Thymus (tissue), 11 donors: ENCODE data around the gene MAS1L. TPM values are rescaled to one million over a fixed set of nuclear protein-coding genes. Genes with fewer than 3 reads are reported as not detected.

ENCODE experiments used
- DNase-seq, 9 donors: peaks; one replicate each; pipeline ENCODE4 v3.0.0-alpha.2; 2013; ENCODE audit warnings: low spot score in 9 of 9, low read depth in 6 of 9, missing footprints in 1 of 9
- H3K27ac ChIP-seq, 2 donors: one replicate each; pipeline ENCODE4 v1.5.1; 2013; ENCODE audit warnings: control low read depth in 1 of 2, low read depth in 1 of 2, low read length in 1 of 2, mild to moderate bottlenecking in 1 of 2, moderate library complexity in 1 of 2
- H3K27me3 ChIP-seq, 2 donors: one replicate each; pipeline ENCODE4 v1.5.1; 2013; ENCODE audit warnings: low read length in 1 of 2; ENCODE audit not compliant: control insufficient read depth in 2 of 2, insufficient read depth in 1 of 2
- H3K36me3 ChIP-seq, 2 donors: one replicate each; pipeline ENCODE4 v1.5.1; 2013; ENCODE audit warnings: low read length in 1 of 2, mild to moderate bottlenecking in 1 of 2, moderate library complexity in 1 of 2; ENCODE audit not compliant: control insufficient read depth in 2 of 2, insufficient read depth in 2 of 2
- H3K4me1 ChIP-seq, 2 donors: one replicate each; pipeline ENCODE4 v1.5.1; 2013; ENCODE audit warnings: low read length in 2 of 2; ENCODE audit not compliant: control insufficient read depth in 2 of 2, insufficient read depth in 2 of 2
- H3K4me3 ChIP-seq, 2 donors: one replicate each; pipeline ENCODE4 v1.5.1; 2013; ENCODE audit warnings: low read length in 2 of 2, control low read depth in 1 of 2, mild to moderate bottlenecking in 1 of 2
- H3K9me3 ChIP-seq, 2 donors: one replicate each; pipeline ENCODE4 v1.5.1; 2013; ENCODE audit warnings: low read length in 1 of 2, mild to moderate bottlenecking in 1 of 2; ENCODE audit not compliant: control insufficient read depth in 2 of 2, insufficient read depth in 1 of 2
- WGBS: extraction: QIAGEN DNeasy Blood & Tissue Kit; methylation state at CpG from one replicate; pipeline ENCODE4 v1.1.7; 2013; 5-methylcytosine and 5-hydroxymethylcytosine counted together
- polyA plus RNA-seq: library from polyadenylated mRNA; stranded (reverse); fragments of 200-250 nt; gene quantifications from one replicate; pipeline ENCODE4 v1.2.3, GENCODE V29; 2013
- total RNA-seq: library from RNA; stranded (reverse); fragments of 120-200 nt; gene quantifications from one replicate; pipeline ENCODE4 v1.2.4, GENCODE V29; 2013
- donor health status: healthy.

Gene MAS1L
- total and polyA plus RNA-seq, 2 donors = not detected

DNA sequence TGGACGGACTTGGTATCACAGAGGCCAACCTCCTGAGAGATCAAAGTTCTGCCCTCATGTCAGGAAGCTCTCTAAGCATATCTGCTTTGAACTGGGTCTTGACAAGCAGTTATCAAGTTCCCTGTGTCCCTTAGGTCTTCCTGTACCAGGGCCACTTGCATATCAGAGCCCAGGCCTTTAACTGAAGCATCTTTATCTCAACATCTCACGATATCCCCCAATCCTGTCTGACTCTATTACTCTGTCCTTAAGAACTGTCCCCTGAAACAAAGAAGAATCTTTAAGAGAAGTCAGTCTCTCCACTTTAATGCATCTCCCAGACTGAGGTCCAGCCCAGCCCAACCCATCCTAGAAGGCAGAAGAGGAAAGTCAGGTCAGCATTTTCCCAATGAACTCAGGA lies 8.2 kb downstream of the MAS1L start:
- H3K4me3 ChIP-seq = no peak overlapping the region
- no peaks in the 10 kb centered on the region for H3K36me3 ChIP-seq
- no peaks in the 10 kb centered on the region for H3K27me3 ChIP-seq
- WGBS = 71% methylated on average over 2 of the region's 2 CpGs
- no peak overlapping the region for H3K27ac ChIP-seq
- no peaks in the 10 kb centered on the region for H3K9me3 ChIP-seq
- no peaks in the 10 kb centered on the region for H3K4me1 ChIP-seq
- no peak for DNase-seq

GRCh38 chr6:29478740-29479139 lies 9.0 kb downstream of the MAS1L start:
- Histone ChIP-seq H3K36me3 (no peaks in the 10 kb centered on the region), H3K27ac (no peak overlapping the region), H3K27me3 (no peaks in the 10 kb centered on the region), H3K4me1 (no peaks in the 10 kb centered on the region), H3K9me3 (no peaks in the 10 kb centered on the region), H3K4me3 (no peak overlapping the region)
- DNase-seq = no peak
- 94% methylated on average over 5 of the region's 5 CpGs for WGBS

- Histone ChIP-seq H3K36me3 (no peaks in the 10 kb centered on the region), H3K4me3 (no peak overlapping the region), H3K9me3 (no peaks in the 10 kb centered on the region), H3K27ac (no peak overlapping the region), H3K27me3 (no peaks in the 10 kb centered on the region), H3K4me1 (no peaks in the 10 kb centered on the region)
- 91% methylated on average over 5 of the region's 5 CpGs for WGBS
- no peak for DNase-seq
Observed at GRCh38 chr6:29477923-29478450, 9.8 kb downstream of the MAS1L start.

DNA sequence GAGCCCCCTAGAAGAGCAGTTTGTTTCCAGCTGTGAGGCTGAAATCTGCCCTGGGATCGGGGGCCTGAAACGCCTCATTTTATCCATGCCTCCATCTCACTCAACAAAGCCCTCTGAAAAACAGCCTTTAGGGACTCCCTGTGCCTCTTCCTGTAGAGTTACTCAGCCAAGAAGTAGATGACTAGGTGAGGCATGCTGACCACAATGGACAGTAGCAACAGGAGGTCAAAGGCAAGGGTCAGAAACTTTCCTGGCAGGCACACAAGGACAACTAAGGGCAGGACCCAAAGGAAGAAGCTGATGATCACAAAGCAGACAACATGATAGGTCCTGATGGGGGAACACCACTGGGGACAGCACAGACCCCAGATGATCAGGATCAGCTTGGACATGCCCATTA lies 12.8 kb downstream of the MAS1L start:
- no peak overlapping the region for H3K4me3 ChIP-seq
- no peaks in the 10 kb centered on the region for H3K9me3 ChIP-seq
- no peak for DNase-seq
- H3K27ac ChIP-seq = no peak overlapping the region
- 93% methylated on average over 2 of the region's 2 CpGs for WGBS
- no peaks in the 10 kb centered on the region for H3K27me3 ChIP-seq
- no peaks in the 10 kb centered on the region for H3K36me3 ChIP-seq
- H3K4me1 ChIP-seq = no peaks in the 10 kb centered on the region

DNA sequence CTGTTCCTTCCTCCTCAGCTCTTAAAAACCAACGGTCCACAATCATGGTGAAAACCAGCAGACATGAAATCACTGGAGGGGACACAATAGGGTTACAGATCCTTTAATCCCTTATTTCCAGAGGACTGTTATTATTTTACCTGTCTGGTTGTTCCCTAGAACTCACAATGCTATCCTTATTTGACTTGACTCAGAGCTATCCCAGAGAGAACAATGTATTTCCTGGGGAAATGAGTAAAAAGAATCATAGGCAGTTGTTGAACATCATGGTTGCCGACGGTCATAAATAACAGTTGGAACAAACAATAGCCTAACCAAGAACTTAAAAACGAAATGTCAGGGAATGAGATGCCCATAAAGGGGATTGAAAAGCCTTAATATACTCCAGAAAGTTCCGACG lies 21.5 kb downstream of the MAS1L start:
- H3K9me3 ChIP-seq = no peaks in the 10 kb centered on the region
- 52% methylated on average over 6 of the region's 6 CpGs for WGBS

GRCh38 chr6:29465801-29466200 lies 22.0 kb downstream of the MAS1L start:
- DNase-seq = no peak
- H3K4me1 ChIP-seq = no peaks in the 10 kb centered on the region
- no peaks in the 10 kb centered on the region for H3K36me3 ChIP-seq
- no peaks in the 10 kb centered on the region for H3K9me3 ChIP-seq
- WGBS = 93% methylated on average over 2 of the region's 2 CpGs
- H3K4me3 ChIP-seq = no peak overlapping the region
- no peaks in the 10 kb centered on the region for H3K27me3 ChIP-seq
- no peak overlapping the region for H3K27ac ChIP-seq

More for the DNA sequence above, 21.5 kb downstream of the MAS1L start:
- no peak overlapping the region for H3K4me3 ChIP-seq
- H3K27me3 ChIP-seq = no peaks in the 10 kb centered on the region
- no peak for DNase-seq
- H3K36me3 ChIP-seq = no peaks in the 10 kb centered on the region
- no peaks in the 10 kb centered on the region for H3K4me1 ChIP-seq
- H3K27ac ChIP-seq = no peak overlapping the region

DNA sequence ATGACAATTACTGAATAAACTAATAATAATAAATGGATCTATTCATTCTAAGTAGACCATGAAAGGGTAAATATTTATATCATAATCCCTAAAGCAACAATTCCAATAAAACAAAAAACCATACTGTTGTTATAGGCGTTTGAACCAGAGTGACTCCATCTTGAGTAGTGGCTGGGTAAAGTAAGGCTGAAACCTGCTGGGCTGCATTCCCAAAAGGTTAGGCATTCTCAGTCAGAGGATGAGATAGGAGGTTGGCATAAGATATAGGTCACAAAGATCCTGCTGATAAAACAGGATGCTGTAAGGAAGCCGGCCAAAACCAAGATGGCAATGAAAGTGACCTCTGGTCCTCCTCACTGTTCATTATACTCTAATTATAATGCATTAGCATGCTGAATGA lies 22.5 kb downstream of the MAS1L start:
- Histone ChIP-seq H3K27me3 (no peaks in the 10 kb centered on the region), H3K36me3 (no peaks in the 10 kb centered on the region), H3K4me1 (no peaks in the 10 kb centered on the region), H3K27ac (no peak overlapping the region), H3K4me3 (no peak overlapping the region), H3K9me3 (no peaks in the 10 kb centered on the region)
- no peak for DNase-seq
- 95% methylated on average over 2 of the region's 2 CpGs for WGBS

DNA sequence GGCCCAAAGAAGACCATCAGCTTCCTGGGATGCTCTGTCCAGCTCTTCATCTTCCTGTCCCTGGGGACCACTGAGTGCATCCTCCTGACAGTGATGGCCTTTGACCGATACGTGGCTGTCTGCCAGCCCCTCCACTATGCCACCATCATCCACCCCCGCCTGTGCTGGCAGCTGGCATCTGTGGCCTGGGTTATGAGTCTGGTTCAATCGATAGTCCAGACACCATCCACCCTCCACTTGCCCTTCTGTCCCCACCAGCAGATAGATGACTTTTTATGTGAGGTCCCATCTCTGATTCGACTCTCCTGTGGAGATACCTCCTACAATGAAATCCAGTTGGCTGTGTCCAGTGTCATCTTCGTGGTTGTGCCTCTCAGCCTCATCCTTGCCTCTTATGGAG lies 25.7 kb downstream of the MAS1L start:
- H3K4me1 ChIP-seq = no peaks in the 10 kb centered on the region
- no peak for DNase-seq
- H3K36me3 ChIP-seq = no peaks in the 10 kb centered on the region
- H3K4me3 ChIP-seq = no peak overlapping the region
- H3K27me3 ChIP-seq = no peaks in the 10 kb centered on the region
- no peaks in the 10 kb centered on the region for H3K9me3 ChIP-seq
- no peak overlapping the region for H3K27ac ChIP-seq
- WGBS = 92% methylated on average over 6 of the region's 6 CpGs

GRCh38 chr6:29461021-29461814 lies 26.5 kb downstream of the MAS1L start:
- H3K27ac ChIP-seq = no peak overlapping the region

More at GRCh38 chr6:29461021-29461814, 26.5 kb downstream of the MAS1L start:
- H3K9me3 ChIP-seq = no peaks in the 10 kb centered on the region
- no peaks in the 10 kb centered on the region for H3K27me3 ChIP-seq
- WGBS = 85% methylated on average over 5 of the region's 5 CpGs
- no peaks in the 10 kb centered on the region for H3K36me3 ChIP-seq
- no peak for DNase-seq
- no peaks in the 10 kb centered on the region for H3K4me1 ChIP-seq
- H3K4me3 ChIP-seq = no peak overlapping the region
